Neural cell (in vitro differentiated cells): Measurements from ENCODE around the gene UFD1.

Experiments
- CTCF ChIP-seq: fragments of 450-650 bp; IDR thresholded peaks from 2 replicates; pipeline ENCODE4 v1.5.1; 2014; ENCODE audit warnings: antibody characterized with exemption, mild to moderate bottlenecking, moderate library complexity; ENCODE audit not compliant: poor library complexity, severe bottlenecking
- EP300 ChIP-seq: fragments of 450-650 bp; conservative IDR thresholded peaks from 2 replicates; pipeline ENCODE4 v1.6.1; 2014; ENCODE audit warnings: antibody characterized with exemption, mild to moderate bottlenecking, moderate library complexity; ENCODE audit not compliant: poor library complexity, severe bottlenecking
- EZH2 ChIP-seq: fragments of 200-600, 300-800 bp; shearing (Covaris generic), sonication (generic); IDR thresholded peaks from 2 replicates; pipeline ENCODE4 v1.6.1; 2014; ENCODE audit warnings: antibody characterized with exemption, low read length, borderline replicate concordance, mild to moderate bottlenecking; ENCODE audit not compliant: insufficient read depth, poor library complexity, severe bottlenecking
- POLR2AphosphoS5 ChIP-seq: IDR thresholded peaks from 2 replicates; pipeline ENCODE4 v1.6.1; 2012
- RAD21 ChIP-seq: fragments of 450-650 bp; conservative IDR thresholded peaks from 2 replicates; pipeline ENCODE4 v1.6.1; 2014; ENCODE audit warnings: antibody characterized with exemption, mild to moderate bottlenecking, moderate library complexity
- REST ChIP-seq: IDR thresholded peaks from 2 replicates; pipeline ENCODE4 v1.6.1; 2012; ENCODE audit warnings: borderline replicate concordance
- SMC3 ChIP-seq: fragments of 450-650 bp; conservative IDR thresholded peaks from 2 replicates; pipeline ENCODE4 v1.6.1; 2014; ENCODE audit warnings: antibody characterized with exemption, mild to moderate bottlenecking, moderate library complexity; ENCODE audit not compliant: poor library complexity
- TAF1 ChIP-seq: IDR thresholded peaks from 2 replicates; pipeline ENCODE4 v1.6.1; 2012; ENCODE audit warnings: low read depth

DNA sequence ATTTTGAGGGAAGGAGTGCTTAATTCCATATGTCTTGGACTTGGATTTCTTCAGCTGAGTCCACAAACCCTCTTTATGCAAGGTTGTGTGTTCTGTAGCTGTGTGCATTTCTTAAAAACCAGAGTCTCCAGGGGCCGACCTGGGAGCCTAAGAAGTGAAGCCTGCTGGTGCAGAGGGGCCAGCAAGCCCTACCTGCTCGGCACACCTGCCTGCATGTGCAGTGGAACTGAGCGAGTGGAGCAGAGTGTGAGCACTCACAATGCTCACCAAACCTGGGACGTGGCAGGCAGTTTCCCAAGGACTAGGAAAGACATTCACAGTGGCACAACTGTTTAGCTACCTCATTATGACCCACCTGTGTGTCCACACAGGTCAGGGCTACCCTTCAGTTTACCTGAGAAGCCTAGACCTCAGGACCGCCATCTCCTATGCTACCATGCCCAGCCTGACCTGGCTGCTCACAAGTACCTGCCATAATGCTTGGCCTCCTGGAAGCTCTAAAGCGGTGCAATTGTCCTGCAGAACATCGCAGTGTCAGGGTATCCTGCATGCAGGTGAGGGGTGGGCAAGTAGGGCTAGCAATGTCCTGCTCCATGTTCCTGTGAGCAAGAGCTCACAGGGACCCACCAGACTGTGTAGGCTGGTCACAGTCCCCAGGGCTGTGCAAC, 35.3 kb downstream of the UFD1 start:
- no peak for TF ChIP-seq CTCF
- no peak for TF ChIP-seq EP300
- TF ChIP-seq RAD21, result no peak
- no peak for TF ChIP-seq TAF1
- TF ChIP-seq SMC3, result no peak
- no peak for TF ChIP-seq POLR2AphosphoS5
- TF ChIP-seq EZH2, result no peak
- no peak for TF ChIP-seq REST
